Activated CD8-positive, alpha-beta memory T cell treated with anti-CD3 and anti-CD28 coated beads for 36 hours (primary cell): ENCODE data around the gene BCAT1. TPM values are rescaled to one million over a fixed set of nuclear protein-coding genes. Genes with fewer than 3 reads are reported as not detected.
"Not testable (repeated sequence)": the region's sequence is repeated elsewhere in the genome, so short reads cannot be mapped to it uniquely, and the experiment has no call there.

ENCODE experiments used
- CTCF ChIA-PET: fragments of 350-600 bp; sonication (Branson Sonifier 250); formaldehyde crosslinking; loops from one replicate; lab custom pipeline; 2021; ENCODE audit warnings: antibody characterized with exemption; lab: Charles Lee
- POLR2A ChIA-PET: fragments of 350-600 bp; sonication (Branson Sonifier 250); formaldehyde crosslinking; loops from one replicate; lab custom pipeline; 2021; ENCODE audit warnings: antibody characterized with exemption; lab: Charles Lee
- total RNA-seq, 2 experiments: library from RNA; stranded (reverse); gene quantifications; one replicate each; pipeline ENCODE4 v1.2.3, GENCODE V29; 2021

Gene BCAT1
- total RNA-seq, 2 experiments from 2014 or later: 49.3 to 49.4 TPM

DNA sequence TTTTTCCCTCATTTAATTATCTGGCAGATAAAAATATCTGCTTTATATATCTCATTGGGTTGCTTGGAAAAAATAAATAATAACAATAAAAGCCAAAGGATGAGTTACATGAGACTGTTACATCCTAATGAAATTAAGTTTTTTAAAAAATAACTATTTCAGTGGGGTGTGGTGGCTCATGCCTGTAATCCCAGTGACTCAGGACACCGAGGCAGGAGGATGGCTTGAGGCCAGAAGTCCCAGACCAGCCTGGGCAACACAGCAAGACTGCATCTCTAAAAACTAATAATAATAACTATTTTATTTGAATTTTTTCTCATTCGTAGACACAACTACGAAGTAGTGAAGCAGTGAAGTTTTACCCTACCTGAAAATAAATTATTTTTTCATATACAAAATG, 103.3 kb downstream of the BCAT1 start:
- ChIA-PET CTCF (no interaction called here), POLR2A (no interaction called here)

DNA sequence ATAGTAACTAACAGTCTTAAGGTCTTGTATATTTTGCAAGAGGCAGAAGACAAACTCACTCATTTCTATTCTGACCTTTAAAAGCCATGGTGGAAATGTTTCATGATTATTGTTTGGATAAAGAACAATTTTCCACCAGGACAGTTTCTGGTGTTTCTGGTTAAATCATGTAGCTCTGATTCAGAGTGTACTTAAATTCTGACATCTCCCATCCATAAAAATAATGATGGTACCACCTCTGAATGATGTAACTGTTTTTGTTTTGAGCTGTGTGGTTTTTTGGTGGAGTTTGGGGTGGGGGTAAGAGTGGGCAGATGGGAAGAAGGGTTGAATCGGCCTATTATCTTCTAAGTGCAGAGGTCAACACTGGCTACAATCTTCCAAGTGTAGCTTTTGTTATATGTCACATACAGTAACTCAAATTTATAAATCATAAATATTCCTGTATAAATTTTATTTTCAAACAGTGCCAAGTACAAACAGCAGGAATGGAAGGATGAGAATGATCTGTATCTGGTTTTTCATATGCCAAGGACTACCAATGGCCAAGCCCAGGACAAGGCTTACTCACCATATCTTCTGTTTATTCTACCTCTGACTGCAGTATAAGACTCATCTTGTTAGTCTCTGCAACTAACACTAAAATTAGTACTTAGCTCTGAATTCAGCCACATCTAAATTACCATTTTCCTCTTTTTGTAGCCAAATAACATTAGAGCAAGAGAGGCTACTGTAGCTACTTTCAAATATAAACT, 108.7 kb downstream of the BCAT1 start:
- CTCF ChIA-PET: interaction anchor here (0.7 to 1.7 kb wide), 4 partner anchors 14 to 214 kb away, joined by 3 to 7 read pairs (median 4); no protein-coding TSS in a partner anchor
- POLR2A ChIA-PET: interaction anchor here (0.5 to 2.0 kb wide), 8 partner anchors 58 to 211 kb away, joined by 3 to 6 read pairs (median 3); partner anchors contain the start of gene BCAT1

DNA sequence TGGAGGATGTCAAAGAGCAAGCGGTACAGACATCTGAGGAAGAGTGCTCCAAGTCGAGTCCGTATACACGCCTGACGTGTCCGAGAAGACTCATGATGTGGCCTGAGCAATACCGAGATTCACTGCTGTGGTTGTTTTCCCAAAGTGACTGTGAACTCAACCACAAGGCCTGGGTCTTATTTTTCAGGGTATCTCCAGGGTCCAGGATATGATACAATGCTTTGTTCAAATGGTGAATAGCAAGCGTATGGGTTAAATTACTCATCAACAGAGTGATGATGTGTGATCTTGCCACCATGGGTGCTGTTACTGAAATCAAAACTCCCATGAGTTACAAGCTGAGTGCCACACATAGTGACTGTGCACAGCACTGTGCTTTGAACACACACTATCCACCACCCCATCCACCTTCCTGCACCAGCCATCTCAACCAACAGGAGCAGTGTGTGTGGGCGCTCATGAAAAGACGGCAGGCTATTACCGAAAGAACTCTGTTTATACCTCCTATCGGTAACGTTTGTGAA, 109.6 kb downstream of the BCAT1 start:
- CTCF ChIA-PET: interaction anchor here (0.7 to 1.7 kb wide), 6 partner anchors 14 to 217 kb away, joined by 3 to 7 read pairs (median 4); no protein-coding TSS in a partner anchor
- POLR2A ChIA-PET: interaction anchor here (0.5 to 2.0 kb wide), 7 partner anchors 72 to 212 kb away, joined by 3 to 6 read pairs (median 3); partner anchors contain the start of gene BCAT1

- CTCF ChIA-PET: interaction anchor here (0.9 to 1.7 kb wide), 5 partner anchors 16 to 218 kb away, joined by 3 to 7 read pairs (median 3); no protein-coding TSS in a partner anchor
Observed at GRCh38 chr12:24838531-24838950, 110.4 kb downstream of the BCAT1 start.

DNA sequence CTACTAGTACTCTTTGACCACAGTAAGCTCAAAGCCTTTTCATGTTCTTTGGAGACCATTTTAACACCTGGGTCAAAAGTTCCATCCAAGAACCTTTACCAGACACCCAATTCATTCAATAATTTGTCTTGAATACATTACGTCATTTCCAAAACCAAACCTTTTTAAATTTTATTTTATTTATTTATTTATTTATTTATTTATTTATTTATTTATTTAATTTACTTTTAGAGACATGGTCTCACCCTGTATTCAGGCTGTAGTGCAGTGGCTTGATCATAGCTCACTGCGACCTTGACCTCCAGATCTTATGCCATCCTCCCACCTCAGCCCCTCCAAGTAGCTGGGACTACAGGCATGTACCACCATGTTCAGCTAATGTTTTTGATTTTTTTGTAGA, 113.5 kb downstream of the BCAT1 start:
- POLR2A ChIA-PET: no interaction called here
- CTCF ChIA-PET: no interaction called here

More at GRCh38 chr12:24838531-24838950, 110.4 kb downstream of the BCAT1 start:
- POLR2A ChIA-PET: interaction anchor here (0.6 to 2.0 kb wide), 5 partner anchors 98 to 217 kb away, joined by 3 to 6 read pairs (median 4); partner anchors contain the start of gene BCAT1

- ChIA-PET CTCF (interaction anchor here (0.7 to 1.6 kb wide), 3 partner anchors 30 to 59 kb away, joined by 3 to 5 read pairs (median 4); no protein-coding TSS in a partner anchor), POLR2A (no interaction called here)
Observed at GRCh38 chr12:24833513-24833912, 115.4 kb downstream of the BCAT1 start.

GRCh38 chr12:24823808-24824515, 124.9 kb downstream of the BCAT1 start:
- CTCF ChIA-PET: no interaction called here
- POLR2A ChIA-PET: no interaction called here

- CTCF ChIA-PET: interaction anchor here (1.0 kb wide), 1 partner anchor 16 kb away, joined by 3 read pairs; no protein-coding TSS in a partner anchor
- POLR2A ChIA-PET: no interaction called here
Observed at GRCh38 chr12:24822121-24822899, 126.6 kb downstream of the BCAT1 start.

DNA sequence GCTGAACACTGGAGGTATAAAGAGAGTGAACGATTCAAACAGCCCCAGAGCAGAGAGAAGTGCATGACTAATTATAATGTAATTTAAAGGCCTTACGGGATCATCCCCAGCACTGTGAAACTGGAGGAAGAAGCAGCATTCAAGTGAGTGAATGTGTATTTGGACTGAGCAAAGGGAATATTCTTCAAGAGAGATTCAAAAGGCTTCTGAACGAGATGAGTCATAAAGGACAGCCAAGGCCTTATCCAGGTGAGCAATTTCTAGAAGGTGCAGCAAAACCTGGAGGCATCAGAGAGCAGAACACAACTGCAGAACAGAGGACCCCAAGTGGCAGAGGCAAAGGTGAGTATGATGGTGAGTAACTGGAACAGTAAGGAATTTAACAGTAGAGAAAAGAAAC, 127.2 kb downstream of the BCAT1 start:
- CTCF ChIA-PET: interaction anchor here (1.0 kb wide), 1 partner anchor 17 kb away, joined by 3 read pairs; no protein-coding TSS in a partner anchor
- POLR2A ChIA-PET: no interaction called here

- ChIA-PET CTCF (no interaction called here), POLR2A (no interaction called here)
Observed at GRCh38 chr12:24820872-24821271, 128.0 kb downstream of the BCAT1 start.

GRCh38 chr12:24818351-24818750, 130.6 kb downstream of the BCAT1 start:
- CTCF ChIA-PET: no interaction called here
- POLR2A ChIA-PET: no interaction called here

GRCh38 chr12:24815114-24815423, 133.8 kb downstream of the BCAT1 start:
- CTCF ChIA-PET: no interaction called here
- POLR2A ChIA-PET: interaction anchor here (0.8 kb wide), 1 partner anchor 74 kb away, joined by 4 read pairs; no protein-coding TSS in a partner anchor

GRCh38 chr12:24814379-24815113, 134.4 kb downstream of the BCAT1 start:
- POLR2A ChIA-PET: interaction anchor here (0.6 to 0.8 kb wide), 2 partner anchors 73 to 1992 kb away, joined by 3 to 4 read pairs; no protein-coding TSS in a partner anchor
- CTCF ChIA-PET: no interaction called here

- POLR2A ChIA-PET: no interaction called here
- CTCF ChIA-PET: no interaction called here
Observed at GRCh38 chr12:24810378-24810777, 138.5 kb downstream of the BCAT1 start.

- CTCF ChIA-PET: interaction anchor here (0.7 kb wide), 1 partner anchor 254 kb away, joined by 4 read pairs; no protein-coding TSS in a partner anchor
- POLR2A ChIA-PET: not testable (repeated sequence)
Observed at GRCh38 chr12:24809306-24809705, 139.6 kb downstream of the BCAT1 start.

GRCh38 chr12:24808651-24809050, 140.2 kb downstream of the BCAT1 start:
- CTCF ChIA-PET: interaction anchor here (0.7 kb wide), 1 partner anchor 253 kb away, joined by 4 read pairs; no protein-coding TSS in a partner anchor

DNA sequence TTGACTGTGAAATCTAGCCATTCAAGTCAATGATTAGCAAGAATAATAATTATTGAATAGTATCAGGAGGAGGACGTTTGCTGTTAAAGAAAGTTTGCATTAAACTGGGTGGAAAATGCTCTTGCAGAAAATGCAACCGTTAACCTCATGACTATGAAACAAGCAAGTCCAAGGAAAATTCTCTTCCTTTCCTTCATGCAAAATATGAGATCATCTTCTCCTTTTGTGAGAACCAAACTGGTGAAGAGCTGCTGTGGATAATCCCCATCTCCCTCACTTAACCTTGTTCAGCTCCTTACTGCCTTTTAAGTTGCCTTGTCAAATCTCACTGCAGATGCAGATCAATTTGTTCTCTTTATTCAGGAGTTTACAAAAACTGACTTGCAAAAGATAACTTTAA, 142.5 kb downstream of the BCAT1 start:
- ChIA-PET CTCF (no interaction called here), POLR2A (no interaction called here)

More at GRCh38 chr12:24808651-24809050, 140.2 kb downstream of the BCAT1 start:
- POLR2A ChIA-PET: no interaction called here
